GM19025 (cell line): ENCODE measurements around the gene RANBP3.
A peak's percentile ranks its signal among the peaks of the same experiment; 100 is the strongest.
"Not testable (repeated sequence)": the region's sequence is repeated elsewhere in the genome, so short reads cannot be mapped to it uniquely, and the experiment has no call there.

Experiments used
- ATAC-seq: cut with Tn5 transposase; IDR thresholded peaks from one replicate; pipeline ENCODE4 v1.9.1; 2021; ENCODE audit warnings: mild to moderate bottlenecking, low read depth, moderate library complexity; ENCODE audit not compliant: unreplicated experiment

The RANBP3 gene, protein sequence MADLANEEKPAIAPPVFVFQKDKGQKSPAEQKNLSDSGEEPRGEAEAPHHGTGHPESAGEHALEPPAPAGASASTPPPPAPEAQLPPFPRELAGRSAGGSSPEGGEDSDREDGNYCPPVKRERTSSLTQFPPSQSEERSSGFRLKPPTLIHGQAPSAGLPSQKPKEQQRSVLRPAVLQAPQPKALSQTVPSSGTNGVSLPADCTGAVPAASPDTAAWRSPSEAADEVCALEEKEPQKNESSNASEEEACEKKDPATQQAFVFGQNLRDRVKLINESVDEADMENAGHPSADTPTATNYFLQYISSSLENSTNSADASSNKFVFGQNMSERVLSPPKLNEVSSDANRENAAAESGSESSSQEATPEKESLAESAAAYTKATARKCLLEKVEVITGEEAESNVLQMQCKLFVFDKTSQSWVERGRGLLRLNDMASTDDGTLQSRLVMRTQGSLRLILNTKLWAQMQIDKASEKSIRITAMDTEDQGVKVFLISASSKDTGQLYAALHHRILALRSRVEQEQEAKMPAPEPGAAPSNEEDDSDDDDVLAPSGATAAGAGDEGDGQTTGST

DNA sequence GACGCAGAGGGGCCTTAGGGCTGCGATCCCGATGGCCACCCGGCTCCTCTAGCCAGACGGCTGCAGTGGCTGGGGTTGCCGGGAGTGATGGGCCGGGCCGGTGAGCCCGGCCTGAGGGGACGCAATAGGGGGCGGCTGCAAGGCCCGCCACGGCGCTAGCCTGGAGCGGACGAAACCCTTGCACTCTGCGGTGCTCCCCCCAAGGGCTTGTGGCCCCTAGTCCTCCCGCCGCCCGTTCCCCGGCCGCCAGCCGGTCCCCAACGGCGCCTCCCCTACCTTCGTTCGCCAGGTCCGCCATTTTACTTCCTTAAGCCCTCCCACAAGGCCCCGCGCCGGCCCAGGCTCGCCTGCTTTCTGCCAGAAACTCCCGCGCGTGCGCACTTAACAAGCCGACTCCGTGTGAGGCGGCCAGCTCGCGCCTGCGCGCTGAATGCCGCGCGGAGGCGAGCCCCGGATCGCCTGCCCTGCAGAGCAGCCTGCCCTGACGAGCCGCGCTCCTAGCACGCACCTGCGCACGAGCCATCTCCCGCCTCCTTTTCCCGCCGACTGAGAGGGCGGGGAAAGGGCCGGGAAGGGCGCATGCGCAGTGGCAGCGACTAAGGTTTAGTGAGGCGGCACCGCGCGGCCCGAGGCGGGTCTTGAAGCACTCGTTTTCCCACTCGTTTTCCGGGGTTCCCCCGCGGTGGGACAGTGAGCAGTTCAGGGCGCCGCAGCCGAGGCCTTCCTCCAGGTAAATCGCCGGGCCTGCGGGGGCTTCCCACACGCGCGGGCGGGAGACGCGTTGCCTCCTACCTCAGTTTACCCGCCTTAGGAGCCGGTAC, at the start of gene RANBP3:
TSS of gene RANBP3 (minus strand) at position 356 of the 821 bp plus-strand sequence. CDS start at position 298, 58 bp downstream.
- peak; percentile 92 for ATAC-seq

DNA sequence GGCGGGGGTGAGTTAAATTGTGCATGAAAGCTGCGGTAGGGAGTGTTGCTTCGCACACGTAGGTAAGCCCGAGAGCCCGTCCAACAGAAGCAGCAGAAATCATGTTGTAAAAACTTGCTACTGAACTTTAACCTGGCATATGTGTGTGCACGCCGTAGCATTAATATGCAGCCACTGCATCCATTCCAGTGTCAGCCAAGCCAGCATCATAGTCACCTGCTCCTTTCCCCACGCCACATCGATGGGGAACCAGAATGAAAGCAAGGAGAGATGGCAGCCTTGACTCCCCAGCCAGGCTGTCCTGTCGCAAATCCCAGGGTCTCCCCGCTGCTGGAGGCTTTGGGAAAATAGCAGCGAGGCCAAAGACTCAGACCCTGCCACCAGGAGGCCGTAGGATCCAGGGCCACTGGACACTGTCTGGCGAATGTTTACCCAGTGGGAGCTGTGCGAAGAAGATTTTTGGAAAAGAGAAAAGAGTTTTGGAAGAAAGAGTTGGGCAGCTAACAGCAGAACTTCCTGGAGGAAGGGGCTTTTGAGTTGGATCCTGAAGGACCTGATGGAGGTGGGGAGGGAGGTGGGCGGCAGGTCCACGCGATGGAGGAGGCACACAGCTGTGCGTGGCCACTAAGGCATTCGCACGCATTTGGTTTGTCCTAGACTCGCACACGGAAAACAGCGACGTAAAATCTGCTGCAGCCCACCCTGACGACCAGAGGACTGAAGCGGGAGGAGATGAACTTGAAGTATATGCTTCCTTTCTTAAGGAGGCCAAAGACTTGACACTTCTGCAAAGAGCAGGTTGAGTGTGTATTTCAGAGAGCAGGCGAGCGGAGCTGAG, 48.7 kb upstream of the RANBP3 start:
- no peak for ATAC-seq

DNA sequence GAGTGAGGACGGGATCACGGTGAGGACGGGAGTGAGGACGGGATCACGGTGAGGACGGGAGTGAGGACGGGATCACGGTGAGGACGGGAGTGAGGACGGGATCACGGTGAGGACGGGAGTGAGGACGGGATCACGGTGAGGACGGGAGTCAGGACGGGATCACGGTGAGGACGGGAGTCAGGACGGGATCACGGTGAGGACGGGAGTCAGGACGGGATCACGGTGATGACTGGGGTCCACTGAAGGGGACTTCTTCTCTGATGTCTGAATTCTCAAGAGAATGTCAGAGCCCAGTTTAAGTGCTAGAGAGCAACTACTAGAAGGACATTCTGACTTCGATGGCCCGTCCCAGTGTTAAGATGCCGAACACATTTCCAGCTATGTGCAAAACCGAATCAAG, 46.8 kb upstream of the RANBP3 start:
- ATAC-seq, result not testable (repeated sequence)

DNA sequence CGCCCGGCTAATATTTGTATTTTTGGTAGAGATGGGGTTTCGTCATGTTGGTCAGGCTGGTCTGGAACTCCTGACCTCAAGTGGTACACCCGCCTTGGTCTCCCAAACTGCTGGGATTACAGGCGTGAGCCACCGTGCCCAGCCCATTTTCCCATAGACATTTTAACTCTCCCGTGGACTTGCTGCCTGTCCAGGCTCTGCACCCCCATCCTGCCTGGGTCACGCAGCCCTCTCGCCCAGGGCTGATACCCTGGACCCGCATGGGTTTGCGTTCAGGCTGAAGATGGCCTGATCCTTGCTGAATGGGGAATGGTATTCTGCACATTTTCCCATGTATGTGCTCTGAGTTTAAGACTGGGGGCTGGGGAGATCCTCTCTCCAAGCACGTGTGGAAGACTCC, 46.0 kb upstream of the RANBP3 start:
- no peak for ATAC-seq

DNA sequence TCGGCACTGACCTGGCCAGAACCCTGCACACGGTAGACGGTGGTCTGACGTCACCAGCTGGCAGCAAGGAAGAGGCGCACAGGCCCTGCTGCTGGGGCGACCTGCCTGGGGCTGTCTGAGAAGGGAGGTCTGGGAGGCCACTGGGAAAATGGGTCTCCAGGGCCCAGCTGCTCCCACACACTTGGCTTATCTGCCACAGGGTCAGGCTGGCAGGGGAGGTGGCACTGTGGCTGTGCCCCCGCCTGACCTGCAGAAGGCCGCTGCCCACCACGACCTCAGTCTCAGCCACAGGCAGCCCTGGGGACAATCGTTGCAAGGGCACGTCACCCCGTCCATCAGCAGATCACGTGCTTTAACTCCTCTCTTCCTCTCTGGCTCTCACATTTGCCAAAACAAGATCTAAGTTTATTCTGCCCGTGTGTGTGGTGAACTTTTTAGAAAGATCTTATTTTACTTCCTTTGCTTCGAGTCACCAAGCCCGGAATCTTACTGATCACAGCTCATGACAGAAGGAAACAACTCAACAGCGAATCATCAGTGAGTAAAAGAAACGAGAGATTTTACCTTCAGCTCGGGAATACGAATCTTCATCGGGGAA, 45.2 kb upstream of the RANBP3 start:
- no peak for ATAC-seq

DNA sequence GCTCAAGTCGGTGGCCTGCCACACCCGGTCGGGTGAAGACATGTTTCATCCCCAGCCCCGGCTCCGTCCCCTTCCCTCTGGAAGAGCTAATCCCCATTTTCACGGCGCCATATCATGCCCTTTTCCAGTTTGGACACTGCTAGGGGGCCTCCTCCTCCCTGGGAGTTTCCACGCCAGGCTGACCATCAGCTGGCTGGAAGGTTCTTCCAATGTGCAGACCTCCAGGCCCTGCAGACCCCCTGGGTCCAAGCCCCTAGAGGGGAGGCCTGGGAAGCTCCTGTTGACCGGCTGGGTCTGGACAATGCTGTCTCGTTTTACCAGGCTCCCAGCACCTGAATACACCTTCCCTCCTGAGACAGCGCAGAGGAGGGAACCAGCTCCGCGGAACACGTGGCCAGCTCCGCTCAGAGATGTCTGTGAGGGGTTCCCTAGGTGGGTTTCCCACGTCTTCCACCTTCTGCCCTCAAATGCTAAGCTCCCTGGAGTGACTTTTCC, 44.7 kb upstream of the RANBP3 start:
- ATAC-seq, result no peak

DNA sequence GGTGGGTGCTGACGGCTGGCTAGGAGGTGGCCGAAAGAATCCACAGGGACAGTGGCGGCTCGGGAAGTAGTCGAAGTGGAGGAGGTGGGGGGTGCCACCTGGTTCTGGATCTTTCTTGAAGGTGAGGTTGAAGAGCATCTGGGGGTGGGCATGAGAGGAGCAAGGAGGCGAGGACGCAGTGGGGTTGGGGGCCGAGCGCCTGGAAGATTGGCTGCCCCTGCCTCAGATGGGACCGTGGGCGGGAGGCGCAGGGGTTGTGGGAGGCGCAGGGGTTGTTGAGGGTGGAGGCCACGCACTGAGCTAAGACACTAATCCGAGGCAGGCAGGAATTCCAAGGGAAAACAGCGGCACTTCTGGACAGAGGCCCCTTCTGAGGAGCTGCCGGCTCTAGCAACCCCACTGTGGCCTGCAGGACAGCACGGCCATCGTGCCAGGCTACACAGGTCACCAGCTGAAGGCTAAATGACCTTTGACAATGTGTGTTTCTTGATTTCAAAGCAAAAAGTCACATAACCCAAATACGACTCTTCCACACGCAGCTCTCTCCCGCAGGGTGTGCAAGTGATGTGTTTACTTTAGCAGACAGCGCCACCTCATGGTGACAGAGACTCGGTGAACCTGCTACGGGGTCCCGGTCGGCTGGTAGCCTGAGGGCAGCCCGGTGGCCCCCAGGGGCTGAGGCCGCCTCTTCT, 44.1 kb upstream of the RANBP3 start:
- ATAC-seq, result no peak

DNA sequence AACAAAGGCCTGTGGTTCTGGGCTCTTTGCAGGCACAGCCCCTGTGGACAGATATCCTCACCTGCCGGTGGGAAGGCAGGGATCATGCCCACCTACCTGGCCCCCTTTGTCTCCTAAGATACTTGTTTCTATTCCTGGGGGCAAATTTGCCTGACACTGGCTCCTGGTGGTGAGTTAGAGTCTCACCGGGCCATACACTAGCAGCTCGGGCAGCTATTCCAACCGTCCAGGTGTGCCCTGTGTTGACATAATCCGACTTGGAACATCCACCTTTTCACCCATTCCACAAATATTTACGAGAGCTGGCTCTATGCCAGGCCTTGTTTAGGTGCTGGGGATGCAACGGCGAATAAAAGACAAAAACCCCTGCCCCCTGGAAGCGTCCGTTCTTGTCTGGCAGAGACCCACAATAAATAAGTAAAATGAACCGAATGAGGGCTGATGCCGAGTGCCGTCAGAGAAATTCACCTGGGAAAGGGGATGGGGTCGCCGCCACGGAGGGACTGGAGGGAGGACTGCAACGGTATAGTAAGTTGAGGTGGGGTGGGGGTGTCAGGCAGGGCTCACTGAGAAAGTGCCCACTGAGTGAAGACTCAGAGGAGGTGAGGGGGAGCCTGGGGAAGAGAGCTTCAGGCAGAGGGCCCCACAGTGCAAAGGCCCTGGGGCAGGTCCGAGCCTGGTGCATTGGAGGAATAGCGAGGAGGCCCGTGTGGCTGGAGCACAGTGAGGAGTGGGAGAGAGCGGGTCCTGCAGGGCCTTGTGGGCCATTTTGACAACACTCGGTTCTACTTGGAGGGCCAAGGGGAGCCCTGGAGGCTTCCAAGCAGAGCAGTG, 43.2 kb upstream of the RANBP3 start:
- no peak for ATAC-seq

DNA sequence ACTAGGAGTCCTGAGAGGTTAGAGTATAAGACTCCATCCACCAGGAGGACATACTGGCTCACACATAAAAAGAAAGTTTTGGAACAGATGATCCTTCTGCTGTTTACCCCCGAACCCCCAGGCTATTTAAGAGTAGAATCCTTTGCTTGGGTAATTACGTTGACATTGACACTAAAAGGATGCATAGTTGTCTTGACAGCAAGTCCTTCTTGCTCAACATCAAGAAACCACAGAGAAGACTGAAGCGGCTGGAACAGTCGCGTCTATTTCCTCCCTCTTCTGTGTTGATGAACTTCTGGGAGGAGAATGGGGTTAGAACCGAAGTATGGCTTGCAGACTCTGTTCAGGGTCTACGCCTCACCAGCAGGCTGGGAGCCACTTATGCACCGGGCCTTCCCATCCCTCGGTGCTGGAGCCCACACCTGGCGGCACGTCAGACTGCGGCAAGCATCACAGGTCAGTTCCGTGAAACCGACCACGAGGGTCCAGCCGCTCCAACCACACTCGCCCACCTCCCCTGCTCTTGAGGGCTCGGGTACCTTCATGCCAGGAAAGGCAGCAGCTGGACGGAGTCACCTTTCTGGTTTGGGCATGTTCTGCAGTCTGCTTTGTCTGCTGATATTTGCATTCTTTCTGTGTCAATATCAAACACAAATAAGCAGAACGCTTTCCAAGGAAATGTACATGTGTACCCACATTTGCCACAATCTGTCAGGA, 42.4 kb upstream of the RANBP3 start:
- no peak for ATAC-seq

DNA sequence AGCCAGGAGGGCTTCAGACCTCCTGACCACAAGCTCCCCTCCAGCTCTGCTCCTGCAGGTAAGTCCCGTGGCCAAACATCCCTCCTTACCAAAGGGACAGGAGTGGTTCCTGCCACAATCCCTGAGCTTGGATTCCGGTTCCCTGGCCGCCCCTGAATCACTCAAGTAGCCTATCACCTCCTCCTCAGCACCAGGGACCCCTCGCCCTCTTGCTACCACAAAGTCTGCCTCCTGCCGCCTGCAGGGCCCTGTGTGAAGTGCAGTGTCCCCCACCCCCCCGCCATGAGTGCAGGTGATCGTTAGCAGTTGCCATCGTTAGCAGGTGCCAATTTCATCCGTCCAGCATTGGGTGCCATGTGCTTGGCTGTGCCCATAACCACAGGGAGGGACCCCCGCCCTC, 40.8 kb upstream of the RANBP3 start:
- ATAC-seq, result no peak

DNA sequence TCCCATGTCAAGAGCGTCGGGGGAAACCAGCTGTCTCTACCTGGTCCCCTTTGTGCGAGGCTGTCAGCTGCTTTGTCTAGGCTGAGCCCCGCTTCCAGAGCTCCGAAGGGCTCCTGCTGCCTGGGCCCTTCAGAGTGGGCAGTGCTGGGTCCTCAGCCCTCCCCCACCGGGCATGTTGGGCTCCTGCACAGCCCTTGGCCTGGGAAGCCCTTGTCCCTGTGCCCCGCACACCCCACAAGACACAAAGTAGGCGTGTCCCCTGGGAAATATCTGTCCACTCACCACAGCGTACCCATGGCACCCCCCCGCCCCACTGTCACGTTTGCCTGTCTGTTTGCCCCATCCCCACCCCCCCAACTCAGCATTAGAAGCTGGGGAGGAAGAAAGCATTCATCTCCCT, 39.6 kb upstream of the RANBP3 start:
- ATAC-seq, result no peak

DNA sequence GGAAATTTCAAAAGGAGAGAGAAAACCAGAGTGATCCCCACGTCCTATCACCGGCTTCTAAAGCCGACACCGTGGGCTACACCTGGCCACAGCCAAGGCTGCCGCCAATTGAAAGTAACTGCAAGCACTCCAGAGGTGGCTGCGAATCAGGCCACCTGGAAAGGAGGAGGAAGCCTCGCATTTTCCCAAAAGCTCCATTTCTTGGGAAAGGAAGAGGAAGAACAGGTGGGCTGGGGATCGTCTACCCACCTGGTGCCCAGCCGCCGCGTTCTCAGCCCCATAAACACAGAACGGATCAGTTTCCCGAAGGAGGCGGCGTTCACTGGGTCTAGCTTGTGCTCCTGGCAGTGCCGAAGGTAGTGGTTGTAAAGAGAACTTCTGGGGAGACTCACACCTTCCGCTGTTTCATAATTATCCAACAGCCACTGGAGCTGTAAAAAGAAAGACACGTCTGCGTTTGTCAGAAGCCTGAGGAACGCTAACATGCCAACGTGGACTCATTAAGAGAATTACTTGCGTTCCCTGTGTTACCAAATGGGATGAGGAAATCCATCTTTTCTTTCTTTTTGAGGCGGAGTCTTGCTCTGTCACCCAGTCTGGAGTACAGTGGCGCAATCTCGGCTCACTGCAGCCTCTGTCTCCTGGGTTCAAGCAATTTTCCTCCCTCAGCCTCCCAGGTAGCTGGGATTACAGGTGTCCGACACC, 38.1 kb upstream of the RANBP3 start:
- ATAC-seq, result no peak

DNA sequence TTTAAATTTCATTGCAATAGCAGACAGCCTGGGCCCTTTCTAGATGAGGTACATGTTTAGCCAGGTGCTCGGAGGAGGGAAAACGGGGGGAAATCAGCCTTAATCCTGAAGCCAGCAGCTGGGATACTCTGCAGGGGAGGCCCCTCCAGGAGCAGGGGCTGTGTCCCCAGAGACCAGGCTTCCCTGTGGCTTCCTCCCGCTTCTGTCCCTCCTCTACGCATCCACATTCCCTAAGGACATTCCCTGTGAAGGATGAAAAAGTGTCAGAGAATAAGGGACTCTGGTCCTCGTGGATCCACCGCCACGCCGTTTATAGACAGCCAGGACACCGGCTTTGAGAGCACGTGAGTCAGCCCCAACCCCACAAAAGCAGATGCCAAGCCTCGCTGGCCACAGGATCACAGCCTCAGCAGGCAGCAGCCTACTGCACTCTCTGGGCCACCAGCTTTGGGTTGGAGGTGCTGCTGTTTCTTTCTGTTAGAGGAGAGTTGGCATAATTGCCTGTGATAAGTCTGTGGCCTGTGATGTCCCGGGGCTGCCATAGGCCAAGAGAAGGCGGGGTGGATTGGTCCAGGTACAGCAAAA, 36.7 kb upstream of the RANBP3 start:
- no peak for ATAC-seq

DNA sequence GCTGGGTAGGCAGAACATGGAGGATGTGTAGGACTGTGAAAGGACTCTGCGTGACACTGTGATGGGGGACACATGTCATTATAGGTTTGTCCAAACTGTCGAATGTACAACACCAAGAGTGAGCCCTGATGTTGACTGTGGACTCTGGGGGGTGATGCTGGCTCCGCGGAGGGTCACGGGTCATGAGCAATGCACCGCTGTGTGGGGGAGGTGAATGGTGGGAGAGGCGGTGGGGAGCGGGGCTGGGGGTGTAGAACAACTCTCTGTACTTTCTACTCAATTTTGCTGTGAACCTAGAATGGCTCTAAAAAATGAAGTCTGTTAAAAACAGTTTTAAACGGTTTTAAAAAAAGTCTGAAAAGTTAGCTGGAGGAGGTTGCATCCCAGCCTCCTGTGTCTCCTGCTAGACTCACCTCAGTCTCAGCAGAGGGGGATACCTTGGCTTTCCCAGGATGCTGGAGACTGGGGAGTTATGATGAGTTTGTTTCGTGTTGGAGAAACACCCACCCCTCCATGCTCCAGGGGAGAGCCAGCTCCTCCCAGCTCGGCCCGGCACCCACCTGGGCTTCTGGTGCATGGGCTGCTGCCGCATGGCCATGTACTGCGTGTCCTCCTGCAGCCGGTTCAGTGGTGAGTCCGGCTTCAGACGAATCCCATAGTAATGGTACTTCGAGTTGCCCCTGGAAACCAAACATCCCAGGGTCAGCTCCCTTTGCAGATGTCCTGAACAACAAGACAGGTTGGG, 34.7 kb upstream of the RANBP3 start:
- ATAC-seq, result no peak

DNA sequence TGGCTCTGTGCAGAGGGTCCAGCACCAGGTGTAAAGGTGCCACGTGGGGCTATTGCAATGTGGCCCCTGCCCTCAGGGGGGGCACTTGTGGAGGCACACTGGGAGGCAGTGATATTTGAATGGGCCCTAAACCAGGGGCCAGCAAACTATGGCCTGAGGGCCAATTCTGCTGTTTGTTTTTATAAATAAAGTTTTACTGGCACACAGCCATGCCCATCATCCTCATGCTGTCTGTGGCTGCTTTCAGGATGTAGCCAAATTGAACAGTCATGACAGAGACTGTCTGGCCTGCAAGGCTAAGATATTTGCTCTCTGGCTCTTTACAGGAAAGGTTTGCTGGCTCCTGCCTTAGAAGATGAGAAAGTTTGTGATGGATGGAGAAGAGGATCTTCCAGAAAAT, 33.9 kb upstream of the RANBP3 start:
- ATAC-seq, result no peak

DNA sequence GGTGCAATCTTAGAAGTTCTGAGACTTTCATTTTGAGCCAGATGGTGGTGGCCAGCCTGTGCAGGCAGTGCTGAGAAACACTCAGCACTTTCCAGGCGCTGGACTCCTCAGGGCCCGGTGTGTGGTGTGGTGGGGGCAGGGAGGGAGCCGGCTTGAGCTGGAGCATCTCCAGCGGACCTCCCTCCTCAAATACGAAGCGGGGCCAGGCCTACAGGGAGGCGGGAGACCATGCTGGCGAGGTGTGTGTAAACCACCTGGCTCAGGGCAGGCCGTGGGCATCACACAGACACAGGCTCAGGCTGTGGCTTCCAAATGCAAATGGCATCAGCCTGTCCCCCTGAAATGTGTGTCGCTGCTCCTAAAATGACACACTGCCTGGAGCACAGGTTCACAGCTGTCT, 33.3 kb upstream of the RANBP3 start:
- ATAC-seq, result no peak
